ENCODE data around the gene CEP85. TPM values are rescaled to one million over a fixed set of nuclear protein-coding genes. Genes with fewer than 3 reads are reported as not detected.

Gene CEP85
- total and polyA plus RNA-seq, 8 donors, result 2.7 to 6.6 (median 3.7) TPM

DNA sequence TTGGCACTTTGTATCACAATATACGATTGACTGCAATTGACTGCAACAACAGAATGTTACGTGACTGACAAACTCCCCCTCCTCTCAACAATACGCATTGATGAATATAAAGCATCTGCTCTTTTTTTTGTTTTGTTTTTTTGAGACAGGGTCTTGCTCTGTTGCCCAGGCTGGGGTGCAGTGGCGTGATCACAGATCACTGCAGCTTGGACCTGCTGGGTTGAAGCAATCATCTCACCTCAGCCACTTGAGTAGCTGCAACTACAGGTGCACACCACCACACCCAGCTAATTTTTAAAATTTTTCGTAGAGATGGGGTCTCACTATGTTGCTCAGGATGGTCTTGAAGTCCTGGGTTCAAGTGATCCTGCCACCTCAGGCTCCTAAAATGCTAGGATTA is 21.3 kb upstream of the CEP85 start:
- intact Hi-C loops (cut with DNase I), result no loop called here
- Histone ChIP-seq H3K4me3 (no peak overlapping the region), H3K9me3 (no peaks in the 10 kb centered on the region), H3K27me3 (no peaks in the 10 kb centered on the region), H3K27ac (no peak overlapping the region), H3K36me3 (no peaks in the 10 kb centered on the region), H3K4me1 (no peaks in the 10 kb centered on the region)
- ATAC-seq (no peak), DNase-seq (no peak), FAIRE-seq (no peak)
- TF ChIP-seq CTCF (IDR thresholded peaks at IDR 0.05), result no peak
- 76 to 81% methylated on average over 5 of the region's 5 CpGs for WGBS, 2 donors

DNA sequence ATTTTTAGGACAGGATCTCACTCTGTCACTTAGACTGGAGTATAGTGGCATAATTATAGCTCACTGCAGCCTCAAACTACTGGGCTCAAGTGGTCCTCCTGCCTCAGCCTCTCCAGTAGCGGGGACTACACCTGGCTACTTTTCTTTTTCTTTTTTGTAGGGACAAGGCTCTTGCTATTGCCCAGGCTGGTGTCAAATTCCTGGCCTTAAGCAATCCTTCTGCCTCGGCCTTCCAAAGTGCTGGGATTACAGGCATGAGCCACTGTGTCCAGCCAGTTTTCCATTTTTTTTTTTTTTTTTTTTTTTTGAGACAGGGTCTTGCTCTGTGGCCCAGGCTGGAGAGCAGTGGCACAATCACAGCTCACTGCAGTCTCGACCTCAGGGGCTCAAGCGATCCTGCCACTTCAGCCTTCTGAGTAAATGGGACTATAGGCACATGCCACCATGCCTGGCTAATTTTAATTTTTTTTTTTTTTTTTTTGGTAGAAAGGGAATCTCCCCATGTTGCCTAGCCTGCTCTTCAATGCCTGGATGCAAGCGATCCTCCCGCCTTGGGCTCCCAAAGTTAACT is 20.6 kb upstream of the CEP85 start:
- H3K4me1 ChIP-seq, result no peaks in the 10 kb centered on the region
- H3K4me3 ChIP-seq, result no peak overlapping the region
- H3K36me3 ChIP-seq, result no peaks in the 10 kb centered on the region
- ATAC-seq (no peak), DNase-seq (peak in 1 of 6 donors; percentile 11), FAIRE-seq (no peak)
- no peaks in the 10 kb centered on the region for H3K9me3 ChIP-seq
- no peaks in the 10 kb centered on the region for H3K27me3 ChIP-seq
- no peak for TF ChIP-seq CTCF (IDR thresholded peaks at IDR 0.05)
- H3K27ac ChIP-seq, result no peak overlapping the region
- 82 to 89% methylated on average over 6 of the region's 6 CpGs for WGBS, 2 donors
- intact Hi-C loops (cut with DNase I), result no loop called here

DNA sequence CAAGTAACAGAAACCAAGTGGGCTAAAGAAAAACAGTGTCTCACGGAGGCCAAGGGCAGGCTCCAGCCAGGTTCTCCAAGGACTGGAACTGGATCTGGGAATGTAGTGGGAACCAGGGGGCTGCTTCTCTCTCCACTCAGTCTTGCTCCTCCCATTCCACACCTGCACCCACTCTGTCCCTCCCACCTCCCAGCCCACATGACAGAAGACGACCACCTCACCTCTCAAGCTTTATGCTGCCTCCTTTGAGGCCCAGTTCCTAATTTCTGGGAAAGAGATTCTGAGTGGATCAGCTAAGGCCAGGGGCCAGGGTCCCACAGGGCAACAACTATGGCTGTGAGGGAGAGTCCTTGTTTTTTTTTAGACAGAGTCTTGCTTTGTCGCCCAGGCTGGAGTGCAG is 18.8 kb upstream of the CEP85 start:
- intact Hi-C loops (cut with DNase I), result no loop called here
- Histone ChIP-seq H3K36me3 (no peaks in the 10 kb centered on the region), H3K27ac (no peak overlapping the region), H3K27me3 (no peaks in the 10 kb centered on the region), H3K9me3 (no peaks in the 10 kb centered on the region), H3K4me3 (no peak overlapping the region), H3K4me1 (no peaks in the 10 kb centered on the region)
- TF ChIP-seq CTCF (IDR thresholded peaks at IDR 0.05), result no peak
- FAIRE-seq (no peak), DNase-seq (no peak), ATAC-seq (no peak)
- 38 to 45% methylated on average over 3 of the region's 3 CpGs for WGBS, 2 donors

DNA sequence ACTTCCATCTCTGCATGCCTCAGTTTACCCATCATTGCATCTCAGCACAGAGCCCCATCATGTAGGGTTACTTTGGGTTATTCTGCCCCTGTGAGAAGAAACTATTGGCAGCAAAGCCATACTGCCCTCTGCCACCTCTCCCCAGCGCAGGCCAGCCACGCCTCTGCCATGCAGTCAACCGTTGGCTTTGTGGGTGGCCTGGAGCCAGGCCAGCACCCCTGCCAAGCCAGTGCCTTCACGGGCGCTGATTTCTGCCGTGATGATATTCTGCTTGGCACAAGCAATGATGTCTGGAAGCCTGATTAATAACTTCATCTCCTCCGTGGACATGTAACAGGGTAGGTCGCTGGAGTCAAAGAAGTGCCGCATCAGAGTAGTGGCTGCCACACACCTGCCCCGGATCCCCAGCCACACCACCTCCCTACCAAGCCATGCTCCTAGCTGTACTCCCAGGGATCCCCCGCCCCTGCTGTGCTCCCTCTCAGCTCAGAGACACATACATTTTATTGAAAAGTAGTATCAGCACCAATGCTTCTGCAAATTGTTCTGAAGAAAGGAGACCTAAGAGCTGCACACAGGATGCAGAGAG is 15.0 kb upstream of the CEP85 start:
- H3K4me3 ChIP-seq, result no peak overlapping the region
- no peak for TF ChIP-seq CTCF (IDR thresholded peaks at IDR 0.05)
- 35 to 44% methylated on average over 11 of the region's 11 CpGs for WGBS, 2 donors
- FAIRE-seq, result no peak
- peak; percentile 82 to 91 (median 86) for ATAC-seq
- intact Hi-C loops (cut with DNase I), result no loop called here
- no peaks in the 10 kb centered on the region for H3K4me1 ChIP-seq
- no peaks in the 10 kb centered on the region for H3K27me3 ChIP-seq
- no peak overlapping the region for H3K27ac ChIP-seq
- H3K9me3 ChIP-seq, result no peaks in the 10 kb centered on the region
- peak; percentile 27 to 86 (median 62) for DNase-seq
- H3K36me3 ChIP-seq, result no peaks in the 10 kb centered on the region

- no peak overlapping the region for H3K27ac ChIP-seq
- TF ChIP-seq CTCF (IDR thresholded peaks at IDR 0.05), result no peak
- no peaks in the 10 kb centered on the region for H3K4me1 ChIP-seq
- H3K27me3 ChIP-seq, result no peaks in the 10 kb centered on the region
- intact Hi-C loops (cut with DNase I), result no loop called here
- WGBS, 2 donors, result 66 to 68% methylated on average over 27 of the region's 27 CpGs
- FAIRE-seq (no peak), DNase-seq (no peak), ATAC-seq (no peak)
- no peaks in the 10 kb centered on the region for H3K9me3 ChIP-seq
- H3K36me3 ChIP-seq, result no peaks in the 10 kb centered on the region
- H3K4me3 ChIP-seq, result no peak overlapping the region
These were observed 13.6 kb upstream of the CEP85 start for GRCh38 chr1:26220199-26220912.
